IPS-18c (cell line): ENCODE results near the gene OTX2.

ENCODE experiments used
- H3K4me3 ChIP-seq: 2 replicates; pipeline ENCODE4 v1.7.0; 2013; ENCODE audit warnings: low read depth, mild to moderate bottlenecking, low read length, moderate library complexity; ENCODE audit not compliant: insufficient read depth
- H3K9me3 ChIP-seq: one replicate; pipeline ENCODE4 v1.6.1; 2013; ENCODE audit warnings: mild to moderate bottlenecking, low read length, moderate library complexity; ENCODE audit not compliant: control insufficient read depth, insufficient read depth

Gene OTX2

DNA sequence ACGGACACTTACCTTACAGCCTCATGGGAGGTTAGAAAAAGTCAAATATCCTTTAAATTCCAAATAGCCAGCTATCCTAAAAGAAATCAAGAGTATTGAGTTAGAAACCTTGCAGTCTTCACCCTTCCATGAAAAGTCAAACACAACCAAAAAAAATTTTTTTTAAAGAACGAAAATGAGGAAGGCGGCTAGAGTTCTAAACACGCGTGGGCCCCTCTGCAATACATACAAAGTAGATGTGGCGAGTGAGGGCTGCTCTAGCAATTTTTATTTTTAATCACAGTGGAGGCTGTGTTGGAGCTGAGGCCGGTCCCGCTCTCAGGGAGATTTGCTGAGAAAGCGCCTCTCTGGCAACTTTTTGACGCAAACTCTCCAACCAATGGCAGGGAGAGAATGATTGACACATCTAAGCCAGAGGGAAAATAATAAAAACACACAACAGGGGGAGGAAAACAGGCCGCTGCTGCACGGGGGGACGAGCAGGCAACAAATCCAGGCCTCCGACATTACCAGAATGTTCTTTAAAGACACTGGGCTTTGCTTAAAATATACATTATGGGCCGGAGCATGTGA, at the start of gene OTX2:
OTX2 (minus strand) TSS at position 333 of the 573 bp plus-strand sequence. CDS start 5,023 bp downstream, outside the sequence.
- Histone ChIP-seq H3K4me3 (peak within 1 kb of the TSS; percentile 67), H3K9me3 (no peaks in the 10 kb centered on the region)

DNA sequence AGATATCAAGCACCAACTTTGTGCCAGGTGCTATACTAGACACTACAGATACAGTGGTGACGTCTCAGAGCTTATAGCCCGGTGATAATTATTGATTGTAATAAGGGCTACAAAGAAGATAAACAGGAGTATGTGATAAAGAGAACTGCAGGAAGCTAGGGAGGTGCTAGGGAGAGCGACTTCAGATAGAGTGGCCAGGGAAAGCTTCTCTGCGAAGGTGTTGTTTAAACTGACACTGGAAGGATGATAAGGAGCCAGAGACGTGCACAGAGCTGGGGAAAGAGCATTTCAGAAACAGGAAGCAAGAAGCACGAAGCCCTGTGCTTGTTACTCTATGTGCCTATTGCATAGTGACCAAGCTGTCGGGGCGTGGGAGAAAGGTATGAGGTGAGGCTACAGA, 48.1 kb upstream of the OTX2 start:
- Histone ChIP-seq H3K9me3 (no peaks in the 10 kb centered on the region), H3K4me3 (no peak overlapping the region)

DNA sequence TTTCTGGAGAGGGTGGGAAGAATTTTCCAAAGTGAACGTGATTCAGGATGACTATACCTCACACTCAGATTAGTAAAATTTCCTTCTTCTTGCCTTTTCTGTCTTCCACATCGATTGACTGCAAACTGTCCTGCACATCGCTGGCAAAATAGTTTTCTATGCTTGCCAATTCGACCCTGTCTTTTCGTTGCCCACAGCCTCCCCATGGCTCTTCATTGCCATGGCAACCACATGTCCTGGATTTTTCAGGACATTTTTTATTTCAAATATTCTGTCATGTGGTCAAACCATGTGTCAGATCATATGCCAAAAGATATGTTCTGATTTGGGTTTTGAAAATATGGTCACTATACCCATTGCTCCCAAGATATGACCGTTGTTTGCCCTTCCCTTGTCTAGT, 46.9 kb upstream of the OTX2 start:
- Histone ChIP-seq H3K9me3 (no peaks in the 10 kb centered on the region), H3K4me3 (no peak overlapping the region)

DNA sequence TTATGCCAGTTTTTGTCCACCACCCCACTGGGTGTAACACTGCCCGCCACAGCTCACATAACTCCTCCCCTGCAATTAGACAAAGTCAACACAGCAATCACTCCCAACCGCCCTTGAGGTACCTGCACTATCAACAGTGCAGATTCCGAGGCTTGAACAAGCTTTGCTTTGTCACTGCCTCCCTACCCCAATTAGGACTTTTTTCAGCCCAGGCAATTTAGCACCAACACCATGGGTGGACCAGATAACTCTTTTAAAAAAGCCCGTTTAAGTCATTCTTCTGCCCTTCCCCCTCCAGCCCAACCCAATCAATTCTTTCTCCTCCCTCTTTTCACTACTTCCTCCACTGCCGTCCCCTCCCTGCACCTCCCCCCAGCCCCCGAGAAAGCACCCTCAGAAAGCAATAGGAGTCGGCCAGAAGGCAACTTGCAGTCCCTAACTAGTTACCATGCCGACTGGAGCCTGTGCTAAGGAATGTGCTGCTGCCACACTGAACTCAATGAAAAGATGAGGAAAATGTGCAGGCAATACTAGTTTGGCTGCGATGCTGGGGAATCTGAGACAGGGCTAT, 45.7 kb upstream of the OTX2 start:
- Histone ChIP-seq H3K4me3 (no peak overlapping the region; the same call in 1 of the 2 replicates), H3K9me3 (no peaks in the 10 kb centered on the region)

DNA sequence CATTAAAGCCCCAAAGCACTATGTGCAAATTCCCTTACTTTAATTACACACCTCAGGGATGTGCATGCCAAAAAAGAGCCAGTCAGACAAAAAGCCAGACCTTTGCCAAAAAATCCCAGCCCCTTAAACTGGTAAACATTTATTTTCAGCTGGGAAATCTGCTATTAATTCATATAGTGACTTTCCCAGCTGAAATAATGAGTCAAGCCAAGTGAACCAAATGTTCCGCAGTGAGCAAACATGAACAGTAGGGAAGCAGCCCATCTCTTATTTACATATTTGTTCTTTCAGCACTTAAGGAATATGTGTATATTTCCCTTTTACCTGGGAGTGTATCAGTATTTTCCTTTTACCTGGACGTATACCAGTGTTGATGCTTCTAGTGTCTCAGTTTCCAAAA, 44.0 kb upstream of the OTX2 start:
- H3K9me3 ChIP-seq, result no peaks in the 10 kb centered on the region
- no peak overlapping the region for H3K4me3 ChIP-seq

DNA sequence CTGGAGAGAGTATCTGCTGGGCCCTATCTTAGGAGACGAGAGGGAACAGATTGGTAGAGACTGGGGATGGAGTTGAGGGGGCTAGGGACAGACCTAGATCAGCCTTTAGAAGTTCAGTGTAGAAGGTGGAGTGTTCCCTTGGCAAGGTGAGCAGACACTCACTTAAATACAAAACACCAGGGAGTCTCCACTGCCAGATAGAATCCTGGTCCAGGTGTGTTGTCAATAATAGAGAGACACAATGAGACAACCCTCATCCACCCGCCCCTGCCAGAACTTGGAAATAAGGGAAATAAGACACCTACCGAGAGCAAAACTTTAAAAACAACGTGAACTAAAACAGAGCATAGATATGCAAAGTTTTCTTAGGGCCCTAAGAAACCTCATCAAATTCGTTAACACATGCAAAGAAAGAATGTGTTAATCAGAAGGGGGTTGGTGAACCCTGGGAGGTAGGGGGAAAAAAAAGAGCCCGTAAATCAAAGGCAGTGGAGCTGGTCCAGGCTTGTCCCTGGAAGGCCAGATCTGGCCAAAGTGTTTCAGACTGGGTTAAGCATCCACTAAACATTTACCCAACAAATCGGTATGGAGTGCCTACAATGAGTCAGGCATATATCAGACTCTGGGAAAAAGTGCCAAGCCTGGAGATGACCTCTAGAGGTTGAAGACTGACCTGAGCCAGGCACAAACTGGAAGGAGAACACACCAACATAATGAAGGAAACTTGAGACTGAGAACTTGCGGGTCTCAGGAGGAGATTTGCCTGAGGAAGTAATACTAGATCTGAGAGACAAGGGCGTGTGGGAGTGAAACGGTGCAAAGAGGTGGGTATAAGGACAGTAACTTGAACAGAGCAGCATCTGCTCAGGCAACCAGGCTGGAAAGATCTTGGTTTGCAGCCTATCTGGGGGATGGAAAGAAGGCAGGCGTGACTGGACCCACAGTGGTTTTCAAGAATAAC, 37.0 kb upstream of the OTX2 start:
- peak overlapping the region; percentile 9; the same call in 1 of the 2 replicates for H3K4me3 ChIP-seq
- H3K9me3 ChIP-seq, result peaks cover 3% of the 10 kb centered on the region

DNA sequence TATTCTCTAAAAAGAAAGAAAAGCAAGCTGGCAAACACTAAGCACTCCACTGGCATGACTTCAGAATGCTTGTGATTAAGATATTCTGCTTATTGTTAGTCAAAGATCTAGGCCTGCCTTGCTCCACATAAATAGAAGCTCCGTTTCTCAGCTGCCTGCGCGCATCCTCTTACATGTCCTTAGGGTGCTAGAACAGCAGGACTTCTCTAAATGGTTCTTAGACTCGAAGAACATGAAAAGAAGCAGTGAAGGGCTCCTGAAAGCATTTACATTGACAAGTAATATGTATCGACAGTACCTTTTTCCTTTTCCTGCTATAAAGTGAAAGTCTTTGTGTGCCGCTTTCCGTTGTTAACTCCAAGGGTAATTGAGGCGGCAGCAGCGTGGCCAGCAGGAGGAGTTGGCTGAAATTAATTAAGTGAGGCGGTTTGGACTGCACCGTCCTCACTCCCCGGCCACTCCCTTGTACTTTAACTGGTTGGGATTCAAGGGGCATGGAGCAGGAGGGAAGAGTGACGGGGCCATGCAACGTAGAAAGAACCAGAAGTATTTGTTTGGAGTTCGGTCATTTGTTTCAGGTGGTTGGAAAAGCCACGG, 34.2 kb upstream of the OTX2 start:
- Histone ChIP-seq H3K9me3 (peaks cover 3% of the 10 kb centered on the region), H3K4me3 (no peak overlapping the region)

DNA sequence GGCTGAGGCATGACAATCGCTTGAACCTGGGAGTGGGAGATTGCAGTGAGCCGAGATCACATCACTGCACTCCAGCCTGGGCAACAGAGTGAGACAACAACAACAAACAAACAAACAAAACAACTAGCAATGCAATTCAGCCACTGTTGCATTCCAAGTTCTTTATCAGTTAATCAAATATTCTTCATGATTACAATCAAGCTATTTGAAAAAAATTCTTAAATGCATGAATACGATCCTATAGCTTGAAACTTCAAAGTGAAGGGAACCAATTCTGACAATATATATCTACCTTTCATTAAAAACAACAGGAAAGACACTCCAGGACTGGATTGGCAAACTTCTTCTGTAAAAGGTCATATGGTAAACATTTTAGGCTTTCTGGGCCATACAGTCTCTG, 31.3 kb upstream of the OTX2 start:
- no peak overlapping the region for H3K4me3 ChIP-seq
- peaks cover 3% of the 10 kb centered on the region for H3K9me3 ChIP-seq

DNA sequence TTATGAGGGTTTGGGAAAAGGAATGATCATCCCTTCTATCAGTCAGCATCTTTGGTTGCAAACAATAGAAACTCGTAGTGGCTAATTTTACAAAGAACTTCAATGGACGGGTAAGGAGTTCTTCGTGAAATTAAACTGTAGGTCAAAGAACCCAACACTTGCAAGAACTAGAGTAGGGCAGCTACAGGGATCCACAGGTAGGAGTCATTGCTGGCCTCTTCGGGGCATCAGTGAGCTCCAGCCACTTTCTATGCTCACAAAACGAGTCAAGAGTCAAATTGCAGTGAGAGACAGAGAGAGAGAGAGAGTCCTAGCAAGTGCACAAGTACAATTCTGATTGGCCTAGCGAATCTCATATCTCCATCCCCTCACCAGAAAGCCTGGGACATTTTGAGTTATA, 29.9 kb upstream of the OTX2 start:
- H3K4me3 ChIP-seq, result no peak overlapping the region
- peaks cover 3% of the 10 kb centered on the region for H3K9me3 ChIP-seq

DNA sequence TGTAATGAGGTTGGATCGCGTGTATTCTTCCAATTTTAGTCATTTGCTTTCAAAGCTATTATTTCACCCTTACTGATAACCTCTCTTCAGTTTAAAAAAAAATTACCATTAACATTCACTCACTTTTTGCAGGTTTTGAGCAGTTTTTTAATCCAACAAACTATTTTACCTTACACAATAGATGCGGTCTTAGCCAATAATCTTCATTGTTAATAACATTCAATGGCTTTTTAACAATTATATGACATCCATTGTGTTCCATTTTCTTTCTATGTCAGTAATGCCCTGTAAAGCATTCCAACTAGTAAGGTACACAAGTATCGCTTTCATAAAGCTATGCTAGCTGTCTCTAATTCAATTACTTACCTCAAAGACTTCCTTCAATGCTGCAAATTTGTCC, 18.9 kb upstream of the OTX2 start:
- H3K4me3 ChIP-seq, result no peak overlapping the region
- no peaks in the 10 kb centered on the region for H3K9me3 ChIP-seq

DNA sequence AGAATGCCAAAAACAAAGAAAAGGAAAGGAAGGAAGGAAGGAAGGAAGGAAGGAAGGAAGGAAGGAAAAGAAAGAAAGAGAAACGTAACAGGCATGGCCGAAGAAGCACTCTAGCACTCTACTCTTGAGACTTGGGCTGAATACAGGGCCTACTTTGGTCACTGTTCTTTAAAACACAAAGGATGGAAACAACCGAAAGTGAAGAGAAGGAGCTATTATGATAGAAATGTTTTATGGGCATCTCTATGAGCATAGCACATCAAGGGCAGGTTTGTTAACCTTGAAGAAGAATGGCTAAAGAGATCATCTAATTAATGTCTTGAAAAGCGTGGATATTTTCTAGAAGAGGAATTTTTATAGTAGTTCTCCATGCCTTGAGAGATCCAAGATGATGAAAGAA, 15.9 kb upstream of the OTX2 start:
- Histone ChIP-seq H3K9me3 (no peaks in the 10 kb centered on the region), H3K4me3 (no peak overlapping the region)

DNA sequence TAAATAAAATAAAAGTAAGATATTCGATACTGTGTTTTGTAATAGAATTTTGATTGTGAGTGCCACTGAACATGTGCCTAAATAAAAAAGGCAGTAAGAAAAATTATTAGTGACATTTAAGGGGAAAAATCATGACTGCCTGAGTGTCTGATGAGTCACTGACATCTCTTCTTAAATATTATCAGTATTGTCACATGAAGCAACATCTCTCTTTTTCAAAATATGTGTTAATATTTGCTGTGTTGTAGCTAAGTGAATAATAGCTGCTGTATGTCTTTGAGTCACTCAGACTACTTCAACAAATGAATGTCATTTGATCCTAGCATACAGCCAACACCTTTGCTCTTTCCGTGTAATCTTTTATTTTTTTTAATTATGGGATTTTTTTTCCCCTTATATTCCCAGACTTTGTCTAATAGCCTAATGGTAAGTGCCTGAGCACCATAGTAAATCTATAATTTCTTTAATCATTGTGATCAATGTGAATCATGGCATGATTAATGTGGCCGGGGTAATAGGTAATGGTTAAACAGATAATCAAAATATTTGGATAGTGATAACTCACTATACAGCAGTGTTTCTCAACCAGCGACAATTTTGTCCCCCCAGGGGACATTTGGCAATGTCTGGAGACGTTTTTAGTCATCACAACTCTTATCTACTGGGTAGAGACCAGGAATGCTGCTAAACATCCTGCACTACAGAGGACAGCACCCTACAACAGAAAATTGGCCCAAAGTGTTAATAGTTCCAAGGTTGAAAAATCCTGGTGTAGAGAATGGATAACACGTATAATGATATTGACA, 11.7 kb upstream of the OTX2 start:
- H3K4me3 ChIP-seq, result no peak overlapping the region
- no peaks in the 10 kb centered on the region for H3K9me3 ChIP-seq

DNA sequence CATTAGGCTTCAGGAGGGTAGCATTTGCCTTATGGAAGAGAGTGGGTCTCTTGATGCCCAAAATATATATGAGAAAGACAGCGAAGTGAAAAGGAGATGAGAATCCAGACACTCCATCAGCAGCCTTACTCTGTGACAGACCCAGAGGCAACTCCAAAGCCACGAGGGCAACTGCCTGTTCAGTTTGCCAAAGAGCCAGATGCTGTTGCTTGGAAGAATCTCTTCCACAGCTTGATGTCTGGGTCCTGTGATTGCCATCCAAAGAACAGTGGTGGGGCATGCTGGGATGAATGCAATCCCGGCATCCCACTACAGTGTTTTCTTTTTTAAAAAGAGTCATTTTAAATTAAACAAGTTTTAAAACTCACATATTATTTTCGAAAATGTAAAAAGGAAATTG, 10.9 kb upstream of the OTX2 start:
- Histone ChIP-seq H3K4me3 (no peak overlapping the region), H3K9me3 (no peaks in the 10 kb centered on the region)

DNA sequence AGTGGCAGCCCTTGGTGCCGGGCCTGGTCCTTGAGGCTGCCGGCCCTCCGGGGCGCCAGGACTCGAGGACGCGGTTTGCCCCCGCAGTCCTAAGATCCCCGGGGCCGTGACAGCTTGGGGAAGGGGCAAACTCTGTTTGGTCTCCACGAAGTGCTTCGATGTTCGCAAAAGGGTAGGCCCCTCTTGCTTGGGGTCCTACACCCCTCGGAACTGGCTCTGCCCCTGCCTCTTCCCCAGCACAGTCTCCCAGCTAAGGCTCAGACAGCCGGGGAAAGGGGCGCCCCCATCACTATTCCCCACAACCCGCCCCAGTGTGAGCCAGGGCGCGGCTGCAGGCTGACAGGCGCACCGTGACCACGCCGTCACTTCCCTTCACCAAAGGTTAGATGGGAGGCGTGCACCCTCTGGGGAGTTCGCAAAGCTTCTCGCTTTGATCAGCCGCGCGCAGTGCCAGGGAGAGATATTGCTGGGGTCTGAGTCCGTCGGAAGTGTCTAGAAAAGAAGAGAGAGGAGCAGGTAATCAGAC, 7.2 kb upstream of the OTX2 start:
- Histone ChIP-seq H3K4me3 (peak overlapping the region; percentile 34), H3K9me3 (no peaks in the 10 kb centered on the region)

DNA sequence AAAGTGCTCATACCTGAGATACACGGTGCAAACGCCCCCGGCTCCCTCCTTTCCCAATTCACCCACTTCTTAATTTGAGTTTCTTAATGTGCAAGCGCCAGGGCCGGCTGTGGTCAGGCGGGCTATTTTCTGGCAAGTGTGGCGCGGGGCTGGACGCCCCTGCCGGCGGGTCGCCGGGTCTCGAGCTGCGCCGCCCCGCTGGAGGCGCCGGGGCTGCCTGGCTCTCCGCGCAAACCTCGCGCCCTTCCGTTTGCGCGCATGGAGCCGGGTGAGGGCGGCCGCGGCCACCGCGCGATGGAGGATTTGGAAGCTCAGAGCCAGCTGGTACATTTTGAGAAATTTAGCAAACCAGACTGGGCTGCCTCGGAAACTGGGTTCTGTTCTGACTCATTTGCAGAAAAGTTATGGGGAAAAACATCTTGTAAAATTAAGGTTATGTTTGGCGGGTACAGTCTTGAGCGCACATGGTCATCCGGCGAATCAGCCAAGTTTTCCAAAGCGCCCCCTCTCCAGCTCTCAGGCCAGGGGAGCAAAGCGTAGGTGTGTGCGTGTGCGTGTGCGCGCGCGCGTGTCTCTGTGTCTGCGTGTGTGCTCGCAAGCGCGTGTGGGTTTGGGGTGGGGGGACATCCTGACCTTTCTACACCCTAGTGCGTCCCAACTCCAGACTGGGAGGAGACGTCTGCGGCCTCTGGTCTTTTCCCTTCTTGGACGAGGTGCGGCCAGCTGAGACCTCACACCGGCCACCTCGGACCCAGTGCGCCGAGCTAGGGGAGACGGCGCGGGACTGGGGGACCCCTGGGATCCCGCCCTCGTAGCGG, 6.5 kb upstream of the OTX2 start:
- H3K9me3 ChIP-seq, result no peaks in the 10 kb centered on the region
- H3K4me3 ChIP-seq, result peak overlapping the region; percentile 34

DNA sequence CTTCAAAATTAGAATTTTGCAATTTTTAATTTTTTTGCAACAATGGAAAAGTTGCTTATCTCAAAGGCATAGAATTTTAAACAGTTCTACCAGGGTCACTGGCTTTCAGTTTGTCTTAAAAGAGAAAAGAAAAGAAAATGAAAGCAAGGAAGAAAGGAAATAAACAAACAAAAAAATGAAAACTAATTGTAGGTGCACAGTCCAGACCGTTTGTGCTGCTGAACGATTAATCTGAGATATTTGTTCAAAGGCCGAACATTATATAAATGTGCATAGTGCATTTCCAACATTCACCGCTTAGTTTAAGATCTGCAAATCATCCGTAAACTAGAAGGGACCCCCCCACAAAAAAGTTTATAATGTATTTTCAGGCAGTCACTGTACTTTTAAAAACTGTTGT, 5.5 kb upstream of the OTX2 start:
- H3K4me3 ChIP-seq, result no peak overlapping the region

More for the DNA sequence above, 5.5 kb upstream of the OTX2 start:
- no peaks in the 10 kb centered on the region for H3K9me3 ChIP-seq
